Measurements from ENCODE around the gene PIP5K1B.

- TF ChIP-seq SUZ12 (IDR thresholded peaks at IDR 0.05; ENCODE audit: extremely low read depth, insufficient read depth, insufficient read length): no peak
- no peak for TF ChIP-seq ZNF274 (IDR thresholded peaks at IDR 0.05; ENCODE audit: low read depth, low read length)
Observed at GRCh38 chr9:69054989-69055388, 349.9 kb downstream of the PIP5K1B start.

Data from NT2/D1 (cell line).